HepG2 (cell line): ENCODE measurements around the gene NF2. TPM values are rescaled to one million over a fixed set of nuclear protein-coding genes. Genes with fewer than 3 reads are reported as not detected.

ENCODE experiments used
- ATAC-seq: fragments of 200-7000 bp; cut with Tn5 transposase; 3 replicates; pipeline ENCODE4 v1.9.1; 2020; ENCODE audit warnings: mild to moderate bottlenecking, moderate library complexity
- BruUV-seq: library from RNA; stranded (reverse); fragments of 400-500 nt; replicated peaks from 2 replicates; lab custom pipeline; 2021; lab: Mats Ljungman, UMichigan
- CTCF ChIA-PET: fragments of 300-600 bp; formaldehyde crosslinking; extraction: SDS; loops from one replicate; lab custom pipeline; 2021; ENCODE audit warnings: low total read pairs, inconsistent platforms, low intra/inter-chr PET ratio; lab: Yijun Ruan, JAX
- POLR2A ChIA-PET: fragments of 350-600 bp; sonication (Branson Sonifier 250); formaldehyde crosslinking; loops from one replicate; lab custom pipeline; 2020; ENCODE audit warnings: antibody characterized with exemption, inconsistent platforms; lab: Yijun Ruan, JAX
- DNase-seq: peaks from one replicate; pipeline ENCODE4 v3.0.0-alpha.2; 2015; ENCODE audit warnings: low spot score
- FAIRE-seq: peaks from 3 replicates; lab custom pipeline; 2011; peaks lifted over from hg19 to GRCh38; lab: Jason Lieb, UNC
- H2AFZ ChIP-seq: one replicate; pipeline ENCODE4 v1.6.1; 2011; ENCODE audit warnings: low read length, inconsistent platforms
- H3K27ac ChIP-seq: fragments of 300-600 bp; 3 replicates; pipeline ENCODE4 v1.8.0; 2011; ENCODE audit warnings: mixed run types, mild to moderate bottlenecking, mixed read lengths, low read length, inconsistent platforms; ENCODE audit not compliant: insufficient read depth; ENCODE audit errors: extremely low read length
- H3K27me3 ChIP-seq, 2 experiments: fragments of 200-600 bp in 1 of 2; 2 replicates in 1 of 2; 3 replicates in 1 of 2; pipeline versions ENCODE4 v1.6.0 to v1.8.0; 2011; ENCODE audit warnings: low read length in 2 of 2, mild to moderate bottlenecking in 2 of 2, moderate library complexity in 2 of 2, inconsistent platforms in 1 of 2; ENCODE audit not compliant: insufficient read depth in 2 of 2, control insufficient read depth in 1 of 2
- H3K36me3 ChIP-seq, 2 experiments: fragments of 200-600 bp in 1 of 2; replicated peaks in 1 of 2; 2 replicates in 1 of 2; 3 replicates in 1 of 2; pipeline versions ENCODE4 v1.5.1 to v1.8.0; 2011; ENCODE audit warnings: low read length in 2 of 2, inconsistent platforms in 1 of 2; ENCODE audit not compliant: insufficient read depth in 2 of 2, control insufficient read depth in 1 of 2
- H3K4me1 ChIP-seq: 2 replicates; pipeline ENCODE4 v1.5.1; 2012; ENCODE audit warnings: low read length, inconsistent platforms; ENCODE audit not compliant: insufficient read depth
- H3K4me2 ChIP-seq: 2 replicates; pipeline ENCODE4 v1.6.0; 2011; ENCODE audit warnings: low read depth, low read length, inconsistent platforms
- H3K4me3 ChIP-seq, 3 experiments: fragments of 200-600 bp in 1 of 3; sonication (generic), shearing (Covaris generic) in 1 of 3; replicated peaks in 1 of 3; 2 replicates each; pipeline ENCODE4 v1.5.1; 2011 to 2016; ENCODE audit warnings: low read length in 3 of 3, inconsistent platforms in 2 of 3, low read depth in 2 of 3, mild to moderate bottlenecking in 2 of 3, control low read depth in 1 of 3, mixed read lengths in 1 of 3; ENCODE audit not compliant: insufficient read depth in 1 of 3
- H3K79me2 ChIP-seq: one replicate; pipeline ENCODE4 v1.6.1; 2011; ENCODE audit warnings: low read length, inconsistent platforms; ENCODE audit not compliant: insufficient read depth
- H3K9ac ChIP-seq: 2 replicates; pipeline ENCODE4 v1.6.0; 2011; ENCODE audit warnings: mild to moderate bottlenecking, low read depth, low read length, inconsistent platforms; ENCODE audit not compliant: insufficient read depth
- H3K9me3 ChIP-seq: 2 replicates; pipeline ENCODE4 v1.5.1; 2012; ENCODE audit warnings: mild to moderate bottlenecking, low read length
- H4K20me1 ChIP-seq: 2 replicates; pipeline ENCODE4 v1.6.0; 2011; ENCODE audit warnings: inconsistent platforms, mild to moderate bottlenecking, low read length, moderate library complexity; ENCODE audit not compliant: insufficient read depth
- FIP1L1 ChIP-seq: fragments of 200-400 bp; formaldehyde crosslinking; IDR thresholded peaks from 2 replicates; pipeline ENCODE4 v1.6.1; 2018; ENCODE audit warnings: low read depth, mild to moderate bottlenecking, low read length, moderate library complexity, borderline replicate concordance; ENCODE audit not compliant: insufficient read depth
- FLYWCH1 ChIP-seq: sonication (generic); formaldehyde crosslinking; IDR thresholded peaks from 2 replicates; pipeline ENCODE4 v1.8.1; 2023; ENCODE audit warnings: mild to moderate bottlenecking, missing genetic modification reagents
- HNF1B ChIP-seq: sonication (generic); formaldehyde crosslinking; IDR thresholded peaks from 2 replicates; pipeline ENCODE4 v1.5.1; 2020; ENCODE audit warnings: mild to moderate bottlenecking, moderate library complexity, missing genetic modification reagents
- MYC ChIP-seq: sonication (generic); formaldehyde crosslinking; IDR thresholded peaks from 2 replicates; pipeline ENCODE4 v1.9.0; 2021; ENCODE audit warnings: missing genetic modification reagents, borderline replicate concordance
- NFIB ChIP-seq: sonication (generic); formaldehyde crosslinking; IDR thresholded peaks from 2 replicates; pipeline ENCODE4 v1.9.0; 2021; ENCODE audit warnings: missing genetic modification reagents, mild to moderate bottlenecking, borderline replicate concordance
- NR0B2 ChIP-seq: sonication (generic); formaldehyde crosslinking; IDR thresholded peaks from 2 replicates; pipeline ENCODE4 v1.4.0; 2020; ENCODE audit warnings: mild to moderate bottlenecking, missing genetic modification reagents
- NR3C1 ChIP-seq: sonication (generic); formaldehyde crosslinking; IDR thresholded peaks from 2 replicates; pipeline ENCODE4 v1.4.0; 2020; ENCODE audit warnings: missing genetic modification reagents
- PHF5A ChIP-seq: IDR thresholded peaks from one replicate; pipeline ENCODE4 v1.6.1; 2018; ENCODE audit warnings: low read depth, missing genetic modification reagents; ENCODE audit not compliant: unreplicated experiment
- PRMT3 ChIP-seq: sonication (generic); formaldehyde crosslinking; IDR thresholded peaks from 2 replicates; pipeline ENCODE4 v1.8.1; 2022; ENCODE audit warnings: low read depth, mild to moderate bottlenecking, moderate library complexity, missing genetic modification reagents, borderline replicate concordance
- SNAPC2 ChIP-seq: sonication (generic); formaldehyde crosslinking; IDR thresholded peaks from 2 replicates; pipeline ENCODE4 v1.8.1; 2022; ENCODE audit warnings: mild to moderate bottlenecking, missing genetic modification reagents
- TBP ChIP-seq: sonication (generic); formaldehyde crosslinking; IDR thresholded peaks from 2 replicates; pipeline ENCODE4 v1.5.0; 2020; ENCODE audit warnings: missing genetic modification reagents
- TEAD3 ChIP-seq: optimal IDR thresholded peaks from 2 replicates; pipeline ENCODE3; 2016; ENCODE audit warnings: borderline replicate concordance
- ZNF274 ChIP-seq: sonication (generic); formaldehyde crosslinking; IDR thresholded peaks from 2 replicates; pipeline ENCODE4 v1.5.1; 2020; ENCODE audit warnings: mild to moderate bottlenecking, missing genetic modification reagents
- ZNF343 ChIP-seq: sonication (generic); formaldehyde crosslinking; IDR thresholded peaks from 2 replicates; pipeline ENCODE4 v1.4.0; 2020; ENCODE audit warnings: mild to moderate bottlenecking, missing genetic modification reagents
- ZNF383 ChIP-seq: sonication (generic); formaldehyde crosslinking; IDR thresholded peaks from 2 replicates; pipeline ENCODE4 v1.4.0; 2020; ENCODE audit warnings: missing genetic modification reagents, mild to moderate bottlenecking, borderline replicate concordance
- ZNF550 ChIP-seq: sonication (generic); formaldehyde crosslinking; IDR thresholded peaks from 2 replicates; pipeline ENCODE4 v1.4.0; 2020; ENCODE audit warnings: mild to moderate bottlenecking, missing genetic modification reagents, borderline replicate concordance
- WGBS: methylation state at CpG from one replicate; pipeline ENCODE4 v1.1.6; 2017; ENCODE audit warnings: low lambda C conversion rate; 5-methylcytosine and 5-hydroxymethylcytosine counted together
- in situ Hi-C: cut with HindIII; loops from 2 replicates; pipeline ENCODE4 v1.10.0; 2017; ENCODE audit warnings: low pct_unique_long_range_greater_than_20kb; ENCODE audit not compliant: extremely low pct_ligation_motif_present
- intact Hi-C: fragments of 100-400 bp; cut with micrococcal nuclease; formaldehyde crosslinking; loops from one replicate; pipeline ENCODE4 v1.10.0; 2022; ENCODE audit not compliant: unreplicated experiment
- polyA plus RNA-seq, 8 experiments: library from polyadenylated mRNA; depleted of rRNA in 3 of 8; stranded (reverse) in 7 of 8; unstranded in 1 of 8; fragments of >200 nt; fragmentation: Illumina TruSeq in 4 of 8; extraction: Trizol in 4 of 8; gene quantifications; 2 replicates each; pipeline versions ENCODE4 v1.2.1 to v1.2.3, GENCODE V29; 2011 to 2016; ENCODE audit warnings: low read depth in 4 of 8, missing spikeins in 1 of 8, mixed read lengths in 1 of 8; ENCODE audit not compliant: insufficient read depth in 1 of 8
- total RNA-seq, 5 experiments: library from RNA; depleted of rRNA; stranded (reverse); fragments of >200 nt; fragmentation: Illumina TruSeq; extraction: Trizol; gene quantifications; 2 replicates each; pipeline ENCODE4 v1.2.3, GENCODE V29; 2016; ENCODE audit warnings: low read depth in 1 of 5

NF2 gene
- total and polyA plus RNA-seq, 2 of the 13 experiments (the other 11 are each of a cell fraction or from before 2014, with no cell fraction given) = 9.3 to 33.3 TPM

- Histone ChIP-seq H3K9me3 (no peaks in the 10 kb centered on the region), H4K20me1 (no peaks in the 10 kb centered on the region), H3K4me1 (no peaks in the 10 kb centered on the region), H3K4me2 (no peak overlapping the region), H3K36me3 (peaks cover 5 to 20% of the 10 kb centered on the region in 2 experiments; a peak in 3 of 5 replicates), H3K27ac (no peak overlapping the region), H3K27me3 (no peaks in the 10 kb centered on the region), H2AFZ (no peak overlapping the region), H3K4me3 (no peak overlapping the region), H3K79me2 (no peaks in the 10 kb centered on the region), H3K9ac (no peak overlapping the region)
- DNase-seq (no peak), ATAC-seq (no peak), FAIRE-seq (no peak)
- CTCF ChIA-PET = no interaction called here
- WGBS = 96% methylated on average over 4 of the region's 4 CpGs
- no TSS peak for BruUV-seq
- in situ Hi-C loops = no loop called here
- no peak for TF ChIP-seq MYC (CRISPR knock-in tag)
- no peak for TF ChIP-seq PHF5A (CRISPR knock-in tag)
- no peak for TF ChIP-seq TBP (CRISPR knock-in tag)
- TF ChIP-seq NR0B2 (CRISPR knock-in tag) = no peak
- TF ChIP-seq ZNF550 (CRISPR knock-in tag) = no peak
- TF ChIP-seq HNF1B (CRISPR knock-in tag) = no peak
- no peak for TF ChIP-seq ZNF274 (CRISPR knock-in tag)
- no peak for TF ChIP-seq NR3C1
- TF ChIP-seq TEAD3 = no peak
- TF ChIP-seq NFIB (CRISPR knock-in tag) = no peak
- TF ChIP-seq FLYWCH1 (CRISPR knock-in tag) = no peak
- no peak for TF ChIP-seq PRMT3 (CRISPR knock-in tag)
- no peak for TF ChIP-seq ZNF383 (CRISPR knock-in tag)
- TF ChIP-seq FIP1L1 = no peak
- no peak for TF ChIP-seq SNAPC2 (CRISPR knock-in tag)
- TF ChIP-seq ZNF343 = no peak
- intact Hi-C loops = no loop called here
- POLR2A ChIA-PET = no interaction called here
These were observed 51.0 kb downstream of the NF2 start for GRCh38 chr22:29654420-29654819.
